GM12891 (cell line): Measurements from ENCODE around the gene RHBDL2.

Source experiments
- DNase-seq: peaks from one replicate; pipeline ENCODE4 v3.0.0; 2011; ENCODE audit warnings: low spot score; ENCODE audit not compliant: insufficient read length
- FAIRE-seq: peaks from 2 replicates; lab custom pipeline; 2011; peaks lifted over from hg19 to GRCh38; lab: Jason Lieb, UNC
- PAX5 ChIP-seq: IDR thresholded peaks from 2 replicates; pipeline ENCODE4 v1.6.1; 2011; ENCODE audit warnings: low read length, moderate library complexity, mild to moderate bottlenecking; ENCODE audit not compliant: insufficient read depth, severe bottlenecking
- POLR2A ChIP-seq: IDR thresholded peaks from 2 replicates; pipeline ENCODE4 v1.6.1; 2011; ENCODE audit warnings: low read depth, low read length, control low read depth
- POLR2AphosphoS5 ChIP-seq: IDR thresholded peaks from 2 replicates; pipeline ENCODE4 v1.6.1; 2011; ENCODE audit warnings: low read depth, low read length, control low read depth
- POU2F2 ChIP-seq: IDR thresholded peaks from 2 replicates; pipeline ENCODE4 v1.6.1; 2011; ENCODE audit warnings: low read depth, mild to moderate bottlenecking, control low read depth, low read length, moderate library complexity
- SPI1 ChIP-seq: IDR thresholded peaks from 2 replicates; pipeline ENCODE4 v1.6.1; 2011; ENCODE audit warnings: low read depth, low read length, control low read depth
- TAF1 ChIP-seq: IDR thresholded peaks from 2 replicates; pipeline ENCODE4 v1.6.1; 2011; ENCODE audit warnings: low read depth, low read length, control low read depth

The RHBDL2 gene

GRCh38 chr1:38962560-38962959 lies 20.9 kb upstream of the RHBDL2 start:
- DNase-seq (no peak), FAIRE-seq (no peak)
- TF ChIP-seq PAX5 (no peak), SPI1 (no peak), POLR2A (no peak), POLR2AphosphoS5 (no peak), TAF1 (no peak), POU2F2 (no peak)

DNA sequence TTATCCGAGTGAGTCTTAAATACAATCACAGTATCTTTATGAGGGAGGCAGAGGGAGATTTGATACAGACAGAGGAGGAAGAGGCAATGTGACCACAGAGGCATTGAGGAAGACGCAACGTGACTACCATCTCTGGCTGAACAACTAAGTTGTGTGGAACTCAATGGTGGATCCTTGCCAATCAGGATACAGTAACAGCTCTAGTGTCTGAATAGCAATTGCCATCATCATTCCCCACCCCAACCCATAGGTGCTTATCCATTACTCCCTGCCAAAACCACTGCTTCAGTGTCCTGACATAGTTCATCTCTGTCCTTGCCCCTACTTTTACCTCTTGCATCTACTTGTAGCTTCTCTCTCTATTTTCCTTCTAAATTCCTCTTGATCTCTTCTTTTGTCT lies 20.5 kb upstream of the RHBDL2 start:
- TF ChIP-seq TAF1 (no peak), POU2F2 (no peak)
- FAIRE-seq (no peak), DNase-seq (no peak)

- FAIRE-seq (no peak), DNase-seq (no peak)
- TF ChIP-seq SPI1 (no peak), POLR2AphosphoS5 (no peak), POU2F2 (no peak), POLR2A (no peak)
Measured at GRCh38 chr1:38958967-38959366, 17.3 kb upstream of the RHBDL2 start.

DNA sequence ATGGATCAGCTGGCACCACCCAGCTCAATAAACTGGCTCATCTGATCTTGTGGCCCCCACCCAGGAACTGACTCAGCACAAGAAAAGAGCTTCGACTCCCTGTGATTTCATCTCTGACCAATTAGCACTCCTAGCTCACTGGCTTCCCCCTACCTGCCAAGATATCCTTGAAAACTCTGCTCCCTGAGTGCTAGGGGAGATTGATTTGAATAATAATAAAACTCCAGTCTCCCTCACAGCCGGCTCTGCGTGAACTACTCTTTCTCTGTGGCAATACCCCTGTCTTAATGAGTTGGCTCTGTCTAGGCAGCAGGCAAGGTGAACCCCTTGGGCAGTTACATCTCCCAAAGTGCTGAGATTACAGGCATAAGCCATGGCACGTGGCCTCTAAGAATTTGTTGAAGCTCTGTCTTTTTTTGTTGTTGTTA lies 11.8 kb upstream of the RHBDL2 start:
- no peak for TF ChIP-seq POLR2AphosphoS5
- FAIRE-seq (no peak), DNase-seq (no peak)

DNA sequence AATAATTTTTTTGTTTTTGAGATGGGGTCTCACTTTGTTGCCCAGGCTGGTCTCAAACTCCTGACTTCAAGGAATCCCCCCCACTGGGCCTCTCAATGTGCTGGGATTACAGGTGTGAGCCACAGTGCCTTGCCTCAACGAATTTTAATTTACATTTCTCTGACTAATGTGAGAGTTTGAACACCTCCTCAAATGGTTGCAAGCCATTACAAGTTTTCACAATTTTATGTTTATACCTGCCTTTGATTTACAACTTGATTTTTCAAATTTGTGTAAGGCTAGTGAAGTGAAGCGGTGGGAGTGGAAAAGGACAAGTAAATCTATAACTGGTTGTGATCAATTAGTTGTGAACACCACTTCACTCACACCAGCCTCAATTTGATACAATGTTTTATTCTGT lies 8.9 kb upstream of the RHBDL2 start:
- no peak for DNase-seq
- FAIRE-seq: no peak
- TF ChIP-seq TAF1 (no peak), POLR2AphosphoS5 (no peak), POU2F2 (no peak), SPI1 (no peak), POLR2A (no peak), PAX5 (no peak)

DNA sequence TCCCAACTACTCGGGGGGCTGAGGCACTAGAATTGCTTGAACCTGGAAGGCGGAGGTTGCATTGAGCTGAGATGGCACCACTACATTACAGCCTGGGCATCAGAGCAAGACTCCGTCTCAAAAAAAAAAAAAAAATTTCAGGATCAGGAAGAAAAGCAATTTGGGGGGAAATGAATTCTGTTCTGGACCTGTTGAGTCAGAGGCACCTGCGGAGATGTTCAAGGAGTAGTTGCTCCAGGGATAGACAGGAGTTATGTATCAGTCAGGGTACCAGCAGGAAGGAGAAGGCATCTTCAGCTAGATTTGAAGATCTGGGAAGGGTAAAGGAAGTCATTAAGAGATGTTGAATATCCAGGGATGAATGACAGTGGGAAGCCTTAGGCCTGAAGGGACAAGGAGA lies 2.9 kb upstream of the RHBDL2 start:
- TF ChIP-seq PAX5: no peak
- no peak for TF ChIP-seq POLR2AphosphoS5
- TF ChIP-seq TAF1: no peak
- TF ChIP-seq SPI1: no peak
- no peak for TF ChIP-seq POU2F2
- no peak for TF ChIP-seq POLR2A
- FAIRE-seq: no peak
- DNase-seq: no peak

DNA sequence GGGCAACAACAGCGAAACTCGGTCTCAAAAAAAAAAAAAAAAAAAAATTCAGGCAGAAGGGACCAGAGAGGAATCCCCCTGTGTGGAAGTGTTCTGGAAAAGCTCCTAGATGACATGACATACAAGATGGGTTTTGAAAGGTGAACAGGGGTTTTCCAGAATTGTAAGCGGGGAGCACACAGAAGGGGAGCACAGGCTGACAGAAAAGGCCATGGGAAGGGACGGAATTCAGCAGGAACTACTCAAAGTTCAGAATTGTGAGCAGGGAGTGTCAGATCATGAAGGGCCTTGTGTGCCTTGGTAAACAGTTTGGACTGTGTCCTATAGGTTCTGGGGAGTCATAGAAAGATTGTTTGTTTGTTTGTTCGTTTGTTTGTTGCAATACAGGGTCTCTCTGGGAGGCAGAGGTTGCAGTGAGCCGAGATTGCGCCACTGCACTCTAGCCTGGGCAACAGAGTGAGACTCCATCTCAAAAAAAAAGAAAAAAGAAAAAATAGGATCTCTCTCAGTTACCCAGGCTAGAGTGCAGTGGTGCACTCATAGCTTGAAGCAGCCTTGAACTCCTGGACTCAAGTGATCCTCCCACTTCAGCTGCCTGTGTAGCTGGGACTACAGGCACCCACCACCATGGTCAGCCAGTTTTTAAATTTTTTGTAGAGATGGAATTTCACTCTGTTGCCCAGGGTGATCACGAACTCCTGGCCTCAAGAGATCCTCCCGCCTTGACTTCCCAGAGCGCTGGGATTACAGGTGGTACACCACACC lies 1.2 kb upstream of the RHBDL2 start:
- FAIRE-seq (no peak), DNase-seq (no peak)
- TF ChIP-seq SPI1 (no peak), POLR2A (no peak), TAF1 (no peak), POU2F2 (no peak), PAX5 (no peak), POLR2AphosphoS5 (no peak)

- no peak for TF ChIP-seq POLR2A
- TF ChIP-seq SPI1: no peak
- DNase-seq (no peak), FAIRE-seq (no peak)
Measured at GRCh38 chr1:38941093-38941492, 537 bp downstream of the RHBDL2 start.

DNA sequence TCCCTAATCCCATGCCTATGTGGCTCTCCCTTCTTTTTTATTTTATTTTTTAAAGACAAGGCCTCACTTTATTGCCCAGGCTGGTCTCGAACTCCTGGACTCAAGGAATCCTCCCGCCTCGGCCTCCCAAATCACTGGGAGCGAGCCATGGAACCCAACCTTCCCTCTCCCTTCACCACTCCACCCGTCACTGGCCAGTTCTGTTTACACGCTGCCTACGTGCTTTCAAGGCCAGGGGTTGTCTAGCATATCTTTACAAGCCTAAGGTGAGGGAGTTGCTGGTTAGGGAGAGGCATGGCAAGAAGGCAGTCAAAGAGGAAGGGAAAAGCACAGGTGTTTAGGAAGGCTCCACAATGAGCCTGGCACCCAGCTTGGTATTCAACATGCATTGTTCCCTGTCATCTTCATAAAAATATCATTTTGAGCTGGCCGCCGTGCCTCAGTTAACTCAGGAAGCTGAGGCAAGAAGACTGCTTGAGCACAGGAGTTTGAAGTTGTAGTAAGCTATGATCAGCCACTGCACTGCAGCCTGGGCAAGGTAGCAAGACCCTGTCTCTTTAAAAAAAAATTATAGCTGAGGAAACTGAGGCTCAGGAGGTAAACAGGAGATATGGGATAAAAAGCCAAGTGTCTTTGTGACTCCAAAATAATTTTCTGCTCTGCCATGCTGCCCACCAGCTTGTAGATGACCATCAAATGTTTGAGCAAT lies 1.1 kb downstream of the RHBDL2 start:
- no peak for FAIRE-seq
- no peak for DNase-seq
- TF ChIP-seq POLR2AphosphoS5 (no peak), POLR2A (no peak), POU2F2 (no peak), PAX5 (no peak)

- FAIRE-seq (no peak), DNase-seq (no peak)
- TF ChIP-seq POLR2AphosphoS5 (no peak), POLR2A (no peak), TAF1 (no peak), PAX5 (no peak), POU2F2 (no peak), SPI1 (no peak)
Measured at GRCh38 chr1:38938722-38939260, 2.8 kb downstream of the RHBDL2 start.
